CD4-positive, alpha-beta memory T cell (primary cell): ENCODE data around the gene CD33. TPM values are rescaled to one million over a fixed set of nuclear protein-coding genes. Genes with fewer than 3 reads are reported as not detected.

ENCODE experiments used
- CTCF ChIA-PET: fragments of 350-600 bp; sonication (Branson Sonifier 250); formaldehyde crosslinking; loops from one replicate; lab custom pipeline; 2021; ENCODE audit warnings: inconsistent platforms; ENCODE audit not compliant: partially characterized antibody; lab: Charles Lee
- POLR2A ChIA-PET: fragments of 350-600 bp; sonication (Branson Sonifier 250); formaldehyde crosslinking; loops from one replicate; lab custom pipeline; 2021; ENCODE audit not compliant: partially characterized antibody; lab: Charles Lee
- DNase-seq, 5 donors: peaks; one replicate each; pipeline versions ENCODE4 v3.0.0 to v3.0.0-alpha.2; 2020 to 2022; ENCODE audit warnings: mixed read lengths in 1 of 5
- H3K27ac ChIP-seq: one replicate; pipeline ENCODE4 v1.7.0; 2013; ENCODE audit warnings: low read depth, low read length
- H3K27me3 ChIP-seq: 2 replicates; pipeline ENCODE4 v1.7.0; 2013; ENCODE audit warnings: mild to moderate bottlenecking, low read length, moderate library complexity; ENCODE audit not compliant: insufficient read depth
- H3K36me3 ChIP-seq: 2 replicates; pipeline ENCODE4 v1.7.0; 2013; ENCODE audit warnings: mild to moderate bottlenecking, low read length, moderate library complexity; ENCODE audit not compliant: insufficient read depth
- H3K4me1 ChIP-seq: 2 replicates; pipeline ENCODE4 v1.7.0; 2013; ENCODE audit warnings: mild to moderate bottlenecking, low read length, moderate library complexity; ENCODE audit not compliant: insufficient read depth
- H3K4me3 ChIP-seq, 2 donors: one replicate each; pipeline ENCODE4 v1.7.0; 2013; ENCODE audit warnings: low read length in 2 of 2, mild to moderate bottlenecking in 1 of 2
- H3K9me3 ChIP-seq, 2 donors: one replicate each; pipeline ENCODE4 v1.7.0; 2013; ENCODE audit warnings: low read length in 2 of 2, control low read depth in 1 of 2; ENCODE audit not compliant: control insufficient read depth in 1 of 2
- H3K27ac Mint-ChIP-seq, 7 donors: one replicate each; pipeline ENCODE4 v1.8.0; 2020 to 2021; ENCODE audit warnings: mixed read lengths in 7 of 7, mild to moderate bottlenecking in 6 of 7, inconsistent platforms in 3 of 7, moderate library complexity in 3 of 7
- H3K27me3 Mint-ChIP-seq, 2 donors: one replicate each; pipeline ENCODE4 v1.8.0; 2020 to 2021; ENCODE audit warnings: mixed read lengths in 2 of 2
- H3K36me3 Mint-ChIP-seq, 2 donors: one replicate each; pipeline ENCODE4 v1.8.0; 2020 to 2021; ENCODE audit warnings: mixed read lengths in 2 of 2, inconsistent platforms in 1 of 2, mild to moderate bottlenecking in 1 of 2
- H3K4me1 Mint-ChIP-seq, 4 donors: one replicate each; pipeline ENCODE4 v1.8.0; 2020 to 2021; ENCODE audit warnings: mixed read lengths in 4 of 4, mild to moderate bottlenecking in 1 of 4
- H3K4me3 Mint-ChIP-seq, 8 donors: one replicate each; pipeline ENCODE4 v1.8.0; 2020 to 2021; ENCODE audit warnings: mixed read lengths in 8 of 8, mild to moderate bottlenecking in 7 of 8, moderate library complexity in 6 of 8, inconsistent platforms in 3 of 8
- H3K9me3 Mint-ChIP-seq, 8 donors: one replicate each; pipeline ENCODE4 v1.8.0; 2020 to 2021; ENCODE audit warnings: mixed read lengths in 8 of 8, mild to moderate bottlenecking in 5 of 8, inconsistent platforms in 3 of 8, moderate library complexity in 1 of 8
- intact Hi-C: fragments of 100-400 bp; cut with micrococcal nuclease; formaldehyde crosslinking; loops from one replicate; pipeline ENCODE4 v1.15.1; 2023
- polyA plus RNA-seq, 2 donors: library from polyadenylated mRNA; unstranded; fragments of 300-500 nt; fragmentation: Illumina TruSeq; gene quantifications; one replicate each; pipeline ENCODE4 v1.2.3, GENCODE V29; 2021
- total RNA-seq, 2 experiments: library from RNA; stranded (reverse); gene quantifications; one replicate each; pipeline ENCODE4 v1.2.3, GENCODE V29; 2021

CD33 gene
- total and polyA plus RNA-seq, 4 experiments from 2014 or later = 0.47 to 0.58 TPM; not detected in 2

DNA sequence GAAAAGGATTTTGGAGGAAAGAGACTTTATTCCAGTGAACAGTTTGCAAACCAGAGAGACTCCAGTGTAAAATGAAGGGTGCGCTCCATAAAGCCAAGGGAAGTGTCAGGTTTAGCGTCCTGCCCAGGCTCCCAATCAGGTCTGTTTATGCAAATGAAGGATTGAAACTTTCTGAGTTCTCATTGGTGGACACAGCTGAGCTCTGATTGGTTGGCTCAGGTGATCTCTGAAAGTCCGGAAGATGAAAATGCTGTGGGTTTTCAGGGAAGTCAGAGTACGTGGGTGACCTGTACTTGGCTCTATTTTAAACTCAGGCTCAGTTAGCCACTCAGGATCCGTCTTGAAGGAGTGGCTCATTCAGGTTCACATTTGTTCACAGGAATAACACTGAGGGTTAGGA lies 28.7 kb upstream of the CD33 start:
- Histone ChIP-seq H3K9me3 (no peaks in the 10 kb centered on the region), H3K4me3 (no peak overlapping the region), H3K27me3 (no peaks in the 10 kb centered on the region), H3K36me3 (no peaks in the 10 kb centered on the region), H3K4me1 (no peaks in the 10 kb centered on the region), H3K27ac (no peak overlapping the region)
- intact Hi-C loops = no loop called here
- H3K27ac Mint-ChIP-seq = no peak overlapping the region
- peaks cover 11% of the 10 kb centered on the region in 2 donors for H3K27me3 Mint-ChIP-seq
- no peak overlapping the region for H3K4me3 Mint-ChIP-seq
- no peaks in the 10 kb centered on the region for H3K9me3 Mint-ChIP-seq
- H3K36me3 Mint-ChIP-seq = no peaks in the 10 kb centered on the region
- ChIA-PET POLR2A (no interaction called here), CTCF (no interaction called here)
- DNase-seq = no peak
- H3K4me1 Mint-ChIP-seq = peaks cover 0 to 6% (median 0%) of the 10 kb centered on the region in 4 donors

- Mint-ChIP-seq H3K9me3 (no peaks in the 10 kb centered on the region), H3K4me3 (no peak overlapping the region), H3K27me3 (peaks cover 13 to 14% of the 10 kb centered on the region in 2 donors), H3K36me3 (no peaks in the 10 kb centered on the region), H3K27ac (no peak overlapping the region), H3K4me1 (peaks cover 0 to 6% (median 0%) of the 10 kb centered on the region in 4 donors)
- Histone ChIP-seq H3K36me3 (no peaks in the 10 kb centered on the region), H3K4me1 (no peaks in the 10 kb centered on the region), H3K4me3 (no peak overlapping the region), H3K27ac (no peak overlapping the region), H3K9me3 (no peaks in the 10 kb centered on the region), H3K27me3 (no peaks in the 10 kb centered on the region)
- ChIA-PET CTCF (no interaction called here), POLR2A (no interaction called here)
- intact Hi-C loops = no loop called here
- DNase-seq = no peak
These were observed 26.2 kb upstream of the CD33 start for GRCh38 chr19:51198641-51199040.

- H3K27me3 Mint-ChIP-seq = peaks cover 11 to 14% of the 10 kb centered on the region in 2 donors
- no peaks in the 10 kb centered on the region for H3K9me3 ChIP-seq
- no peaks in the 10 kb centered on the region for H3K4me1 ChIP-seq
- H3K27ac ChIP-seq = no peak overlapping the region
- ChIA-PET CTCF (no interaction called here), POLR2A (no interaction called here)
- H3K4me3 ChIP-seq = no peak overlapping the region
- no peaks in the 10 kb centered on the region for H3K36me3 ChIP-seq
- H3K27ac Mint-ChIP-seq = no peak overlapping the region
- H3K9me3 Mint-ChIP-seq = no peaks in the 10 kb centered on the region
- H3K27me3 ChIP-seq = no peaks in the 10 kb centered on the region
- intact Hi-C loops = no loop called here
- H3K36me3 Mint-ChIP-seq = no peaks in the 10 kb centered on the region
- no peak overlapping the region for H3K4me3 Mint-ChIP-seq
- H3K4me1 Mint-ChIP-seq = no peaks in the 10 kb centered on the region
- no peak for DNase-seq
These were observed 24.7 kb upstream of the CD33 start for GRCh38 chr19:51200071-51200666.

DNA sequence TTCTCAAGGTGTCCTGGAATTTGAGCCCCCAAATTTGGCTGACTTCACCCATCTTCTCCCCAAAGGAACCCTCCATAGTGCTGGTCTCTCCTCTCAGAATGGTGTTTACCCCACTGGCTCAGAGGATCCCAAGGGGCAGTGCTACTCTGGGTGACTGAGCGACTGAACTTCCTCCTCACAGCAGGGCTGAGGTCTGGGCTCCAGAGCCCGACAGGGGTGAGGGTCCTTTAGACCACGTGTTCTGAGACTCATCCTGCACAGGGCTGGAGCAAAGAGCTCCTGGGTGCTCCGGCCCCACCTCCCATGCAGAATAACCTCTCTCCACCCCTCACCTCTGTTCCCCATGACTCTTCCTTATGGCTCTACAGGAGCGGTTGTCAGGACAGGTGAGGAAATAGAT lies 23.2 kb upstream of the CD33 start:
- Histone ChIP-seq H3K9me3 (no peaks in the 10 kb centered on the region), H3K27ac (no peak overlapping the region), H3K27me3 (no peaks in the 10 kb centered on the region), H3K4me3 (no peak overlapping the region), H3K36me3 (no peaks in the 10 kb centered on the region), H3K4me1 (no peaks in the 10 kb centered on the region)
- peaks cover 9 to 12% of the 10 kb centered on the region in 2 donors for H3K27me3 Mint-ChIP-seq
- intact Hi-C loops = no loop called here
- H3K4me3 Mint-ChIP-seq = no peak overlapping the region
- no peaks in the 10 kb centered on the region for H3K9me3 Mint-ChIP-seq
- no peaks in the 10 kb centered on the region for H3K36me3 Mint-ChIP-seq
- ChIA-PET CTCF (no interaction called here), POLR2A (no interaction called here)
- no peak overlapping the region for H3K27ac Mint-ChIP-seq
- H3K4me1 Mint-ChIP-seq = no peaks in the 10 kb centered on the region
- no peak for DNase-seq

DNA sequence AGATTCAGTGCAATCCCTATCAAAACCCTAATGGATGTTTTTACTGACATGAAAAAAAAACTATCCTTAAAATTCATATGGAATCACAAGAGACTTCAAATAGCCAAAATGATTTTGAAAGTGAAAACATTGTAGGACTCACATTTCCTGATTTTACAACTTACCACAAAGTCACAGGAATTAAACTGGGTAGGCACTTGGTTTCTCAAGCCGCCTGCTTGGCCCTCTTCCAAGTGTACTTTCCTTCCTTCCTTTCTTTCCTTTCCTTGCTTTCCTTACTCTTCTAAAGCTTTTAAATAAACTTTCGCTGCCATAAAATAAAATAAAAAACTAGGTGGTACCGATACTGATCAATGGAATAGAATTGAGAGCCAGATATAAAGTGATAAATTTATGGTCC lies 21.0 kb upstream of the CD33 start:
- POLR2A ChIA-PET = no interaction called here
- no peak for DNase-seq
- Mint-ChIP-seq H3K4me3 (no peak overlapping the region), H3K9me3 (no peaks in the 10 kb centered on the region), H3K4me1 (no peaks in the 10 kb centered on the region), H3K36me3 (no peaks in the 10 kb centered on the region), H3K27me3 (peaks cover 16 to 19% of the 10 kb centered on the region in 2 donors), H3K27ac (no peak overlapping the region)
- H3K27me3 ChIP-seq = no peaks in the 10 kb centered on the region
- no peaks in the 10 kb centered on the region for H3K9me3 ChIP-seq
- no peaks in the 10 kb centered on the region for H3K4me1 ChIP-seq
- no peaks in the 10 kb centered on the region for H3K36me3 ChIP-seq
- no peak overlapping the region for H3K27ac ChIP-seq
- no peak overlapping the region for H3K4me3 ChIP-seq
- intact Hi-C loops = no loop called here
- CTCF ChIA-PET = no interaction called here

- Mint-ChIP-seq H3K4me1 (no peaks in the 10 kb centered on the region), H3K36me3 (no peaks in the 10 kb centered on the region), H3K27me3 (peaks cover 16 to 22% of the 10 kb centered on the region in 2 donors), H3K27ac (no peak overlapping the region), H3K4me3 (no peak overlapping the region), H3K9me3 (no peaks in the 10 kb centered on the region)
- no peaks in the 10 kb centered on the region for H3K36me3 ChIP-seq
- ChIA-PET POLR2A (no interaction called here), CTCF (no interaction called here)
- no peak for DNase-seq
- no peaks in the 10 kb centered on the region for H3K27me3 ChIP-seq
- H3K4me1 ChIP-seq = no peaks in the 10 kb centered on the region
- intact Hi-C loops = no loop called here
- no peak overlapping the region for H3K27ac ChIP-seq
- no peak overlapping the region for H3K4me3 ChIP-seq
- H3K9me3 ChIP-seq = no peaks in the 10 kb centered on the region
These were observed 20.6 kb upstream of the CD33 start for GRCh38 chr19:51204321-51204720.

DNA sequence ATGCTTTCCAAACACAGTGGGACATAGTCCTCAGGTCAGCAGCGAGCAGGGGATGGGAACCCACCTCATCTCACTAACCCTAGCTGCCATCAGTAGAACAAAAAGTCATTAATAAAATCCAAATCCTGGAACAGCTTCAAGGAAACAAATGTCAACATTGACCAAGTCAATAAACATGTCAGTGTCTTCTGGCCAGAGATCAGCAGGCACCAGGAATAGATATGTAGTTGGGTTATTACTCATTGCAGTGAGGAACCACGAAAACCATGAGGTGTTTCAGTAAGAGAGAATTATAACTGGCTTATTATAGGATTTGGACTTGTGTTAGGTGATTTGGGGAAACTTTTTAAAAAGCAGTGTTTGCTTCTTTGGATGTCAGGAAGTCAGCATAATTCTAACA lies 17.1 kb upstream of the CD33 start:
- Histone ChIP-seq H3K4me3 (no peak overlapping the region), H3K27me3 (no peaks in the 10 kb centered on the region), H3K27ac (no peak overlapping the region), H3K4me1 (no peaks in the 10 kb centered on the region), H3K9me3 (no peaks in the 10 kb centered on the region), H3K36me3 (no peaks in the 10 kb centered on the region)
- intact Hi-C loops = no loop called here
- Mint-ChIP-seq H3K36me3 (no peaks in the 10 kb centered on the region), H3K27me3 (peaks cover 13 to 17% of the 10 kb centered on the region in 2 donors), H3K27ac (no peak overlapping the region), H3K4me1 (peaks cover 0 to 2% (median 0%) of the 10 kb centered on the region in 4 donors), H3K4me3 (no peak overlapping the region), H3K9me3 (no peaks in the 10 kb centered on the region)
- ChIA-PET CTCF (no interaction called here), POLR2A (no interaction called here)
- no peak for DNase-seq
